ENCODE results near the gene PLXNA2. TPM values are rescaled to one million over a fixed set of nuclear protein-coding genes. Genes with fewer than 3 reads are reported as not detected.

The PLXNA2 gene
- polyA plus RNA-seq, 4 donors: 10.7 to 17.8 (median 12.8) TPM

GRCh38 chr1:208010487-208011071 lies 233.6 kb downstream of the PLXNA2 start:
- peaks cover 0 to 11% of the 10 kb centered on the region in 2 donors for H3K9me3 ChIP-seq (ENCODE audit: control insufficient read depth in 2 of 2, insufficient read depth in 1 of 2, low read depth in 1 of 2, low read length in 1 of 2)
- H3K4me3 ChIP-seq (ENCODE audit: low read depth in 1 of 3, low read length in 3 of 3): no peak overlapping the region
- peaks cover 0 to 11% (median 0%) of the 10 kb centered on the region in 3 donors for H3K27me3 ChIP-seq (ENCODE audit: control insufficient read depth in 3 of 3, insufficient read depth in 3 of 3, low read length in 3 of 3)
- no peak for DNase-seq
- no peaks in the 10 kb centered on the region for H3K4me1 ChIP-seq (ENCODE audit: control insufficient read depth in 3 of 3, insufficient read depth in 2 of 3, low read depth in 1 of 3, low read length in 2 of 3)
- no peak for FAIRE-seq
- whole genome bisulfite sequencing, 3 donors: 25 to 65% (median 35%) methylated on average over 4 of the region's 4 CpGs
- H3K27ac ChIP-seq (ENCODE audit: low read depth in 1 of 3, low read length in 2 of 3): no peak overlapping the region
- H3K36me3 ChIP-seq (ENCODE audit: control insufficient read depth in 3 of 3, insufficient read depth in 2 of 3, low read depth in 1 of 3, low read length in 3 of 3): no peaks in the 10 kb centered on the region

DNA sequence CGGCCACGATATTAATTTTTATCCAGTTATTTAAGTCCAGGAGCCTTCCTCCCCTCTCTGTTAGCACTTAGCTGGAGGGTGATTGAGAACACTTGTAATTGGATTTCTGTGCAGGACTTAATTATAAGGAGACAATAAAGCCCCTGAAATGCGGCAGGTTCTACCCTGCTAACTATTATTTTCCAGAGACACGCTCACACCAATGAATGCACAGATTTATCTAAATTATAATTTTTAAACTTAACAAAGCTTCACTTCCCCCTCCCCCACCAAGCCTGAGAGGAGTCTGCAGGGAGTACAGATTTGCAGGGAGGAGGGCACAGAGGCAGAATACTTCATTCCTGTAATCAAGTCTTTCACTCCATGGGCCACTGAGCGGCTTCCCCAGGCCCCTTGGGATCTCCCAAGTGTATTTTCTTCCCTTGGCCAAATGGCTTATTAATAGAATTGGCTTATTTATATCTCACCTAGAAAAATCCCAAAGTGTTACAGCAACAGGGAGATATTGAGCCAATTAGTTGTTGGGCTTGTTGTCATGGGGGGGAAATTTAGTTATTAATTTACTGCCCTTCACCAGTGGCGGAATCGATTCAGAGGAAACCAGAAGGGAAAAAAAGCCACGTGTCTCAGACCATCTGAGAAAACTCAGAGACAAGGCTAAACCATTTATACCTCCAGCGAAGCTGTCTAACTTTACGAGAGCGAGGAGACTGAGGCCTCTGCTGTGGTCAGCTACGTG lies 234.3 kb downstream of the PLXNA2 start:
- Histone ChIP-seq H3K4me3 (ENCODE audit: low read depth in 1 of 3, low read length in 3 of 3) (no peak overlapping the region), H3K27me3 (ENCODE audit: control insufficient read depth in 3 of 3, insufficient read depth in 3 of 3, low read length in 3 of 3) (peaks cover 0 to 11% (median 0%) of the 10 kb centered on the region in 3 donors), H3K27ac (ENCODE audit: low read depth in 1 of 3, low read length in 2 of 3) (no peak overlapping the region), H3K4me1 (ENCODE audit: control insufficient read depth in 3 of 3, insufficient read depth in 2 of 3, low read depth in 1 of 3, low read length in 2 of 3) (no peaks in the 10 kb centered on the region), H3K9me3 (ENCODE audit: control insufficient read depth in 2 of 2, insufficient read depth in 1 of 2, low read depth in 1 of 2, low read length in 1 of 2) (peaks cover 0 to 11% of the 10 kb centered on the region in 2 donors), H3K36me3 (ENCODE audit: control insufficient read depth in 3 of 3, insufficient read depth in 2 of 3, low read depth in 1 of 3, low read length in 3 of 3) (no peaks in the 10 kb centered on the region)
- FAIRE-seq (no peak), DNase-seq (no peak)
- WGBS, 3 donors: 86 to 92% (median 87%) methylated on average over 12 of the region's 12 CpGs

DNA sequence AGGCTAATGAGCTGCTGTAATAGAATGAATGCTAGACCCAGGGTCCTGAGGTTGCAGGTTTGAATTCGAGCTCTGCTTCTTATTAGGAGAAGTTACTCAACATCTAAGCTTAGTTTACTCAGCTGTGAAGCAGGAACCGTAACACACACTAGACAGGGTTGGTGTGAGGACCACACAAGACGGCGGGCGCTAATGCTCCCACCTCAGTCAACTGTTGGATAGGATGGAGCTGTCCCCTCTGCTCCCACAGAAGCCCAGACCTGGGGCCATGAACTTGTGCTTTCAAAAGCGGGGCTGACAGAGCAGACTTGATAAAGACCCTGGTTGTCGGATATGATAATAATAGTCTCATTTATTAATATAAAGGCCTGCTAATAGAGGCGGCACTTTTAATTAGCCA lies 234.9 kb downstream of the PLXNA2 start:
- Histone ChIP-seq H3K9me3 (ENCODE audit: control insufficient read depth in 2 of 2, insufficient read depth in 1 of 2, low read depth in 1 of 2, low read length in 1 of 2) (peaks cover 0 to 11% of the 10 kb centered on the region in 2 donors), H3K36me3 (ENCODE audit: control insufficient read depth in 3 of 3, insufficient read depth in 2 of 3, low read depth in 1 of 3, low read length in 3 of 3) (no peaks in the 10 kb centered on the region), H3K4me1 (ENCODE audit: control insufficient read depth in 3 of 3, insufficient read depth in 2 of 3, low read depth in 1 of 3, low read length in 2 of 3) (no peaks in the 10 kb centered on the region), H3K4me3 (ENCODE audit: low read depth in 1 of 3, low read length in 3 of 3) (no peak overlapping the region), H3K27me3 (ENCODE audit: control insufficient read depth in 3 of 3, insufficient read depth in 3 of 3, low read length in 3 of 3) (peaks cover 0 to 13% (median 0%) of the 10 kb centered on the region in 3 donors), H3K27ac (ENCODE audit: low read depth in 1 of 3, low read length in 2 of 3) (no peak overlapping the region)
- WGBS, 3 donors: 91 to 97% (median 92%) methylated on average over 8 of the region's 8 CpGs
- DNase-seq: no peak
- no peak for FAIRE-seq

DNA sequence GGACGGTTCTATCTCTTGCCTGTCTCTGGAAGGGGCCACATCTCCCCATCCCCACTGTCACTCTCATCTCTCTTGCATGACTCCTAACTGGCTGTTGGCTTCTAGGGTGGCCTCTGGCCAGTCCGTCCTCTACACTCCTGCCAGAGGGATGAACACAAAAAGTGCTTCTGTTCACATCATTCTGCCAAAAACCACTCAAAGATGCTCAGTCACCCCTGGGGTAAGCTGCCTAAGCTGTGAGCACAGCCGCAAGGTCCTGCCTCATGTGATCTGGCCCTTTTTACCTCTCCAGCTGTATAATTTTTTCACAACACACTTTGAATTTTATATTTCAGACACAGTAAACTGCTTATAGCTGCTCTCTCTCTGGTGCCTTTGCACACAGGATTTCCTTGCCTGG lies 235.7 kb downstream of the PLXNA2 start:
- no peak overlapping the region for H3K4me3 ChIP-seq (ENCODE audit: low read depth in 1 of 3, low read length in 3 of 3)
- peaks cover 0 to 13% (median 0%) of the 10 kb centered on the region in 3 donors for H3K27me3 ChIP-seq (ENCODE audit: control insufficient read depth in 3 of 3, insufficient read depth in 3 of 3, low read length in 3 of 3)
- DNase-seq (no peak), FAIRE-seq (no peak)
- H3K27ac ChIP-seq (ENCODE audit: low read depth in 1 of 3, low read length in 2 of 3): no peak overlapping the region
- H3K4me1 ChIP-seq (ENCODE audit: control insufficient read depth in 3 of 3, insufficient read depth in 2 of 3, low read depth in 1 of 3, low read length in 2 of 3): no peaks in the 10 kb centered on the region
- peaks cover 0 to 11% of the 10 kb centered on the region in 2 donors for H3K9me3 ChIP-seq (ENCODE audit: control insufficient read depth in 2 of 2, insufficient read depth in 1 of 2, low read depth in 1 of 2, low read length in 1 of 2)
- no peaks in the 10 kb centered on the region for H3K36me3 ChIP-seq (ENCODE audit: control insufficient read depth in 3 of 3, insufficient read depth in 2 of 3, low read depth in 1 of 3, low read length in 3 of 3)
- WGBS, 3 donors: 81 to 95% (median 86%) methylated on average over 3 of the region's 3 CpGs

GRCh38 chr1:208007938-208008342 lies 236.2 kb downstream of the PLXNA2 start:
- Histone ChIP-seq H3K4me3 (ENCODE audit: low read depth in 1 of 3, low read length in 3 of 3) (no peak overlapping the region), H3K9me3 (ENCODE audit: control insufficient read depth in 2 of 2, insufficient read depth in 1 of 2, low read depth in 1 of 2, low read length in 1 of 2) (peaks cover 0 to 11% of the 10 kb centered on the region in 2 donors), H3K36me3 (ENCODE audit: control insufficient read depth in 3 of 3, insufficient read depth in 2 of 3, low read depth in 1 of 3, low read length in 3 of 3) (no peaks in the 10 kb centered on the region), H3K4me1 (ENCODE audit: control insufficient read depth in 3 of 3, insufficient read depth in 2 of 3, low read depth in 1 of 3, low read length in 2 of 3) (no peaks in the 10 kb centered on the region), H3K27ac (ENCODE audit: low read depth in 1 of 3, low read length in 2 of 3) (no peak overlapping the region), H3K27me3 (ENCODE audit: control insufficient read depth in 3 of 3, insufficient read depth in 3 of 3, low read length in 3 of 3) (peaks cover 0 to 9% (median 0%) of the 10 kb centered on the region in 3 donors)
- DNase-seq (no peak), FAIRE-seq (no peak)
- WGBS, 3 donors: 87 to 92% (median 89%) methylated on average over 5 of the region's 5 CpGs

- WGBS, 3 donors: 68 to 80% (median 76%) methylated on average over 3 of the region's 3 CpGs
- no peak for DNase-seq
These were observed 236.8 kb downstream of the PLXNA2 start for GRCh38 chr1:208007319-208007937.

DNA sequence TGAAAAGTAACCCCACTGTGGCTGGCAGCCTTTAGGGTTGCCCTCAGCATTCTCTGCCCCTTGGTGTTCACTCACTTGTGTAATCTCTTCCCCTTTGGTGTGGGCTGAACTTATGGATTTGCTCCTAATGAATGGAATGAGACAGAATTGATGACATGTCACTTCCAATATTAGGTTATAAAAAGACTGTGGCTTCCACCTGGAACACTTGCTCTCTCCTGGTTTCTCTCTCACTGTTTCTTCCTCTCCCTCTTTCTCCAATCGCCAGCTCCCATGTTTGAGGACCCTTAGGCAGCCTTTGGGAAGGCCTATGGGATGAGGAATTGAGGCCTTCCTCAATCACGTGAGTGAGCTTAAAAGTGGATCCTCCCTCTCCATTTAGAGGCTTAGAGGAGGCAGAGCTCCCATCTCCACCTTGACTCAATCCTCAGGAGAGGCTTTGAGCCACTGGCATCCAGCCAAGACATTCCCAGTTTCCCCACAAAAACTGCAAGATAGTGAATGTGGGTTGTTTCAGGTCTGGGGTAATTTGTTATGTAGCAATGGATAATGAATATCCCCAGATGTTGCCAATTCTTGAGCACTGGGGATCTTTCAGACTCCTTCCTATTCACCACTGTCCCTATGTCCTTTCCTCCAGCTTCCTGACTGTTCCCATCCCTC lies 237.8 kb downstream of the PLXNA2 start:
- peaks cover 0 to 19% (median 0%) of the 10 kb centered on the region in 3 donors for H3K27me3 ChIP-seq (ENCODE audit: control insufficient read depth in 3 of 3, insufficient read depth in 3 of 3, low read length in 3 of 3)
- peaks cover 0 to 11% of the 10 kb centered on the region in 2 donors for H3K9me3 ChIP-seq (ENCODE audit: control insufficient read depth in 2 of 2, insufficient read depth in 1 of 2, low read depth in 1 of 2, low read length in 1 of 2)
- no peak overlapping the region for H3K27ac ChIP-seq (ENCODE audit: low read depth in 1 of 3, low read length in 2 of 3)
- no peak overlapping the region for H3K4me3 ChIP-seq (ENCODE audit: low read depth in 1 of 3, low read length in 3 of 3)
- WGBS, 3 donors: 81 to 97% (median 87%) methylated on average over 2 of the region's 2 CpGs
- H3K36me3 ChIP-seq (ENCODE audit: control insufficient read depth in 3 of 3, insufficient read depth in 2 of 3, low read depth in 1 of 3, low read length in 3 of 3): no peaks in the 10 kb centered on the region
- no peak for DNase-seq
- FAIRE-seq: no peak
- no peaks in the 10 kb centered on the region for H3K4me1 ChIP-seq (ENCODE audit: control insufficient read depth in 3 of 3, insufficient read depth in 2 of 3, low read depth in 1 of 3, low read length in 2 of 3)

More at GRCh38 chr1:208007319-208007937, 236.8 kb downstream of the PLXNA2 start:
- Histone ChIP-seq H3K36me3 (ENCODE audit: control insufficient read depth in 3 of 3, insufficient read depth in 2 of 3, low read depth in 1 of 3, low read length in 3 of 3) (no peaks in the 10 kb centered on the region), H3K4me1 (ENCODE audit: control insufficient read depth in 3 of 3, insufficient read depth in 2 of 3, low read depth in 1 of 3, low read length in 2 of 3) (no peaks in the 10 kb centered on the region), H3K27ac (ENCODE audit: low read depth in 1 of 3, low read length in 2 of 3) (no peak overlapping the region), H3K4me3 (ENCODE audit: low read depth in 1 of 3, low read length in 3 of 3) (no peak overlapping the region), H3K27me3 (ENCODE audit: control insufficient read depth in 3 of 3, insufficient read depth in 3 of 3, low read length in 3 of 3) (peaks cover 0 to 10% (median 0%) of the 10 kb centered on the region in 3 donors), H3K9me3 (ENCODE audit: control insufficient read depth in 2 of 2, insufficient read depth in 1 of 2, low read depth in 1 of 2, low read length in 1 of 2) (peaks cover 0 to 11% of the 10 kb centered on the region in 2 donors)
- no peak for FAIRE-seq

- Histone ChIP-seq H3K9me3 (ENCODE audit: control insufficient read depth in 2 of 2, insufficient read depth in 1 of 2, low read depth in 1 of 2, low read length in 1 of 2) (peaks cover 0 to 16% of the 10 kb centered on the region in 2 donors), H3K27me3 (ENCODE audit: control insufficient read depth in 3 of 3, insufficient read depth in 3 of 3, low read length in 3 of 3) (peaks cover 0 to 23% (median 0%) of the 10 kb centered on the region in 3 donors), H3K27ac (ENCODE audit: low read depth in 1 of 3, low read length in 2 of 3) (no peak overlapping the region), H3K36me3 (ENCODE audit: control insufficient read depth in 3 of 3, insufficient read depth in 2 of 3, low read depth in 1 of 3, low read length in 3 of 3) (no peaks in the 10 kb centered on the region), H3K4me3 (ENCODE audit: low read depth in 1 of 3, low read length in 3 of 3) (no peak overlapping the region), H3K4me1 (ENCODE audit: control insufficient read depth in 3 of 3, insufficient read depth in 2 of 3, low read depth in 1 of 3, low read length in 2 of 3) (no peaks in the 10 kb centered on the region)
- DNase-seq (no peak), FAIRE-seq (no peak)
- WGBS, 3 donors: 57 to 66% (median 58%) methylated on average over 3 of the region's 3 CpGs
These were observed 239.3 kb downstream of the PLXNA2 start for GRCh38 chr1:208004851-208005250.
